Measurements from ENCODE around the gene MATN3.

Gene MATN3

GRCh38 chr2:20035955-20036666, 23.6 kb upstream of the MATN3 start:
- DNase-seq, result no peak

GRCh38 chr2:20034821-20035220, 22.4 kb upstream of the MATN3 start:
- no peak for DNase-seq

- no peak for DNase-seq
Measured at GRCh38 chr2:20034218-20034617, 21.8 kb upstream of the MATN3 start.

DNA sequence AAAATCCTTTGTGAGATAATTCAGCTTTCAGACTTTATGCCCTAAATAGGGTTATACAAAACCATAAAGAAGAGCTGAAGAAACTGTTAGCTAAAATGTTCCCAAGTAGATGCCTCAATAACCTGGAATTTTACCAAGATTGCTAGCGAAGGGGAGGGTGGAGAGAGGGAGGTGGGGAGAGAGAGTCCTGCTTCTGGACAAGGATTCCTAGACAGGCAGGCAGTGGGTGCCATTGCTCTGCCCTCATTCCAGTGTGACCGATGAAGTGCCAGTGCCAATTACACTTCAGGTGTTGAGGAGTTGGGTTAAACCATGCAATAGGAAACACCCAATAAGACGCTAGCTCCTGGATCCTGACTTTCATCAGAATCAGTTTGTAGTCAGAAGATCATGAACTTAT, 20.9 kb upstream of the MATN3 start:
- no peak for DNase-seq

DNA sequence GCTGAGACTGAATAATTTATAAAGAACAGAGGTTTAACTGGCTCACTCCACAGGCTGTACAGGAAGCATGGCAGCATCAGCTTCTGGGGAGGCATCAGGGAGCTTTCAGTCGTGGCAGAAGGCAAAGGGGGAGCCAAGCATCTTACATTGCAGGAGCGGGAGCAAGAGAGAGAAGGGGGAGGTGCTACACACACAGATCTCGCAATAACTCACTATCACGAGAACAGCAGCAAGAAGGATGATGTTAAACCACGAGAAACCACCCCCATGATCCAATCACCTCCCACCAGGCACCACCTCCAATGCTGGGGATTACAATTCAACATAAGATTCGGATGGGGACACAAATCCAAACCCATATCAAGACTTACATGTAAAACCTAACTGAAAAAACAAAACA, 17.8 kb upstream of the MATN3 start:
- DNase-seq, result no peak

DNA sequence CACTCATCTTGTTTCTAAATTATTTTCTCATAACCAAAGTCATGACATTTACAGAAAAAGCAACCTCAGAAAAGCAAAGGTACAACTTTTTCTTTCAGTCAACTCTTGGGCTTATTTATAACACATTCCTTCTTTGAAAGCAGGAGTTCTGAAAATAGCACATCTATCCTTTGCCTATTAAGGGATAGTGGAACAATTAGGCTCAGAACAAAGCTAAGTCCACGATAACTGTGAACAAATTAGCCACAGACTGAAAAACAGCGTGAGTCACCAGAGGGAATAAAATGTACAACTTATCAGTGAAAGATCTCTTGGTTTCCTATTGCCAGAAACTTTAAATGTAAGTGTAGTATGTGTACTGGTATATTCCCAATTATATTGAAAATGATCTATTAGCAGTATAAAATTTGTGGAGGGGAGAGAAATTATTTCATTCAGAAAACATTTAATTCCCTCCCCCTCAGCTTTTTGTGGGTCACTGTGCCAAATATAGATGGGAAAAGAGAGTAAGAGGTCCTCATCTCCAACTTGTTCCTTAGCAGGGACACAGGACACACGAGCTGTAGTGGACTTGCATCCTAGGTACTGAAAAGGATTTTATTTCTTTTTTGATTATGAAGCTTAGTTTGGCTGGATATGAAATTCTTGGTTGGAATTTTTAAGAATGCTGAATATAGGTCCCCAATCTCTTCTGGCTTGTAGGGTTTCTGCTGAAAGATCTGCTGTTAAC, 15.4 kb upstream of the MATN3 start:
- no peak for DNase-seq

DNA sequence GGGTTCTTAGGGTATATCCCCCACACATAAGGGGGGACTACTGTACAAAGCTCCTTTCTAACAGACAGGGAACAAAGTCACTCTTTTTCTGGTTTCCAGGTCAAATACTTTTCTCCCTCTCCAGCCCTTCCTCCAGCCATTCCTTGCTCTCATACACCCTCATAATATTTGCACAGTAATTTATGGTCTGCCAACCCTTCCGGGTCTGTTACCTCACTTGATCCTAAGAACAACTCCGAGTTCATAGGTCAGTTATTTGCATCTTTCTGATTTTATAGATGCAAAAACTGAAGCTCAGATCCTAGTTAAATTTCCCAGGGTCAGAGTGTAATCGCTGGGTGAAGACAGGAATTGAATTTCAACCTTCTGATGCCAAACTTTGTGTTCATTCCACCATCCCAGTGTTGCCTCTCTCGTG, 14.8 kb upstream of the MATN3 start:
- DNase-seq, result no peak

- no peak for DNase-seq
Measured at GRCh38 chr2:20025065-20025786, 12.8 kb upstream of the MATN3 start.

GRCh38 chr2:20023688-20024087, 11.2 kb upstream of the MATN3 start:
- no peak for DNase-seq

DNA sequence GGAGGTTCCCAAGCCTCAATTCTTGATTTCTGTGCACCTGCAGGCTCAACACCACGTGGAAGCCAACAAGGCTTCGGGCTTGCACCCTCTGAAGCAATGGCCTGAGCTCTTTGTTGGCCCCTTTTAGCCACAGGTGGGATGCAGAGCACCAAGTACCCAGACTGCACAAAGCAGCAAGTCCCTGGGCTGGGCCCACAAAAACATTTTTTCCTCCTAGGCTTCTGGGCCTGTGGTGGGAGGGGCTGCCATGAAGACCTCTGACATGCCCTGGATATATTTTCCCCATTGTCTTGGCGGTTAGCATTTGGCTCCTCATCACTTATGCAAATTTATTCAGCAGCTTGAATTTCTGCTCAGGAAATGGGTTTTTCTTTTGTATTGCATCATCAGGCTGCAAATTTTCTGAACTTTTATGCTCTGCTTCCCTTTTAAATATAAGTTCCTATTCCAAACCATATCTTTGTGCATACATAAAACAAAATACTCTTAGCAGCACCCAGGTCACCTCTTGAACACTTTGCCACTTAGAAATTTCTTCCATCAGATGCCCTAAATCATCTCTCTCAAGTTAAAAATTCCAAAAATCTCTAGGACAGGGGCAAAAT, 9.0 kb upstream of the MATN3 start:
- no peak for DNase-seq

- DNase-seq, result no peak
Measured at GRCh38 chr2:20019747-20020146, 7.3 kb upstream of the MATN3 start.

DNA sequence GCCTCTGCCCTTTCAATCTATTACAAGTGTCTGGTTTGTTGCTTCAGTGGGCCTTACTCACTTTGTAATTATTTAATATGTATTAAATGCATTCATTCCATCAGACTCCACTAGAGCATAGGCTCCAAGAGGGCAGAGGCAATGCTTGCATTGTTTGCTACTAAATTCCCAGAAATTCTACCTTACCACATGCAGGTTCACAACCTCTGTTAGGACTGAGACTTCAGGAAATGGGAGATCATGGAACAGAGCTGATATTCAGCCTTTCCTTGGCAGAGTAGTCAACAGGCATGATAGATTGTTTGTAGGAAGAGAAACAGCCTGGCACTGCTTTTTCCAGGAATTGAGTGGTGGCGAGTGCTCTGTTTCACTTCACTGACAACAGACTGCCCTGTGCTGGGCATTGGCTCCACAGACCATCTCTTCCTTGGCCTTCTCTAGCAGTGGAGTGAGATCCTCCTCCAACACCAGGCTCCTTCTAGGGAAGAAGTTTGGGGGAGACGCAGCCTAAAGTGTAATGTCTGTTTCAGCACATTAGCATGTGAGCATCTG, 6.2 kb upstream of the MATN3 start:
- no peak for DNase-seq

- DNase-seq, result no peak
Measured at GRCh38 chr2:20016346-20016745, 3.9 kb upstream of the MATN3 start.

GRCh38 chr2:20015482-20016083, 3.1 kb upstream of the MATN3 start:
- peak; percentile 40 for DNase-seq

DNA sequence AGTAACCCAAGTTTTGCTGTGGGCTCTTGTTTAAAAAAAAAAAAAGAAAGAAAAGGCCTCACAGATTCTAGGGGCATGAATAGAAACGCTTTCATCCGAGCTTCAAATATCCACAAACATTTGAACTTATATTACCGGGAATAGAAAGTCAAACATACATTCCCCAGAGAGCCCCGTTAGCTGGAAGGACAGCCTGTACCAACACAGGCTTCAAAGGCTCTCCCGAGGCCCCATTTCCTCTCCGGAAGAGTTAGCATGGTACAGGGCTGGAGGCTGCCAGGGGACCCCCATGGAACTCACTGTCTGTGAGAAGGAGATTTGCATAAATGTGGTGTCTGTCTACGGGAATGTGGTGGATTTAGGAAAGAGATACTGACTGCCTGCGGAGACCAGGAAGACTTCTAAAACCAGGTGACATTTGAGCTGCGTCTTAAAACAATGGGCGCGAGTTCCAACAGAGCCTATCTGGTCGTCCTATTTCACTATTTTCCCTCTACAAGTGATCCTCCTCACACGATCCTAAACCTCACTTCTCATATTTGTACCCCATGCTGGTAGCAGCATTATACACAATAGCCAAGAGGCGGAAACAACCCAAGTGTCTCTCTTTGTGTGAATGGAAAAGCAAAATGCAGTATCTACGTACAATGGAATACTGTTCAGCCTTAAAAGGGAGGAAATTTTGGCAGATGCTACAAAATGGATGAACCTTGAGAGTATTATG, 820 bp upstream of the MATN3 start:
- DNase-seq, result no peak

GRCh38 chr2:20012032-20012281, 511 bp downstream of the MATN3 start:
- no peak for DNase-seq

- no peak for DNase-seq
Measured at GRCh38 chr2:20011276-20012031, 1.0 kb downstream of the MATN3 start.

- DNase-seq, result no peak
Measured at GRCh38 chr2:20008703-20009102, 3.8 kb downstream of the MATN3 start.

GRCh38 chr2:20005891-20006470, 6.5 kb downstream of the MATN3 start:
- no peak for DNase-seq

GRCh38 chr2:20005067-20005627, 7.3 kb downstream of the MATN3 start:
- no peak for DNase-seq

- DNase-seq, result no peak
Measured at GRCh38 chr2:20001361-20001863, 11.1 kb downstream of the MATN3 start.
